ENCODE results near the gene RARRES1.

- no peak for TF ChIP-seq CTCF (IDR thresholded peaks at IDR 0.05 in 8 of 11, conservative IDR thresholded peaks at IDR 0.05 in 3 of 11)
- TF ChIP-seq POLR2AphosphoS5 (IDR thresholded peaks at IDR 0.05): no peak
Measured at GRCh38 chr3:158750016-158750415, 17.8 kb upstream of the RARRES1 start.
